ENCODE measurements around the gene MYMK. TPM values are rescaled to one million over a fixed set of nuclear protein-coding genes. Genes with fewer than 3 reads are reported as not detected.

The MYMK gene
- total and polyA plus RNA-seq, 2 of the 4 experiments (the other 2 are of a cell fraction): not detected

- Histone ChIP-seq H3K4me1 (ENCODE audit: control insufficient read depth, insufficient read depth, low read length) (no peaks in the 10 kb centered on the region), H2AK9ac (replicated peaks; ENCODE audit: low read depth, low read length, poor library complexity) (peak overlapping the region; percentile 25), H3K56ac (ENCODE audit: extremely low read depth, insufficient read depth, low read length) (no peak overlapping the region), H3K4me2 (ENCODE audit: low read depth, low read length) (no peak overlapping the region), H3K4me3 (ENCODE audit: insufficient read depth, low read depth, low read length) (no peak overlapping the region), H4K8ac (ENCODE audit: low read depth in 2 of 2, low read length in 2 of 2) (no peak overlapping the region), H2BK120ac (ENCODE audit: low read depth, low read length) (no peak overlapping the region), H2BK5ac (ENCODE audit: low read depth, low read length, poor library complexity, severe bottlenecking) (no peak overlapping the region), H3K79me1 (ENCODE audit: low read depth in 1 of 2, low read length in 2 of 2) (no peaks in the 10 kb centered on the region), H3K27ac (ENCODE audit: insufficient read depth, low read length) (no peak overlapping the region), H3K27me3 (ENCODE audit: control insufficient read depth, insufficient read depth, low read length) (peaks cover 49% of the 10 kb centered on the region), H3K36me3 (ENCODE audit: control insufficient read depth, insufficient read depth, low read length) (no peaks in the 10 kb centered on the region), H3K14ac (replicated peaks; ENCODE audit: low read depth, low read length) (no peak overlapping the region), H2BK20ac (ENCODE audit: low read depth, low read length) (no peak overlapping the region), H4K20me1 (ENCODE audit: insufficient read depth, low read length) (no peaks in the 10 kb centered on the region), H2BK15ac (ENCODE audit: low read depth, low read length) (no peak overlapping the region), H3K18ac (ENCODE audit: low read depth, low read length) (no peak overlapping the region), H2AFZ (replicated peaks; ENCODE audit: low read length, poor library complexity) (no peak overlapping the region), H3K9me1 (ENCODE audit: insufficient read depth, low read length) (no peaks in the 10 kb centered on the region), H3K23ac (ENCODE audit: low read depth, low read length) (no peak overlapping the region), H3K9ac (ENCODE audit: low read depth, low read length) (no peak overlapping the region), H4K91ac (ENCODE audit: insufficient read depth, low read depth, low read length) (no peak overlapping the region), H3K9me3 (ENCODE audit: control insufficient read depth, insufficient read depth, low read length) (no peaks in the 10 kb centered on the region), H2AK5ac (ENCODE audit: low read depth, low read length) (no peak overlapping the region), H3K4ac (ENCODE audit: low read depth, low read length) (no peak overlapping the region), H4K5ac (ENCODE audit: low read depth, low read length) (no peak overlapping the region)
- 74% methylated on average over 4 of the region's 14 CpGs; no CpG with 5 or more reads in 1 of the 2 experiments for WGBS, 2 experiments (ENCODE audit: extremely low coverage in 2 of 2, insufficient read length in 1 of 2)
- DNase-seq: no peak
- in situ Hi-C loops (cut with MboI; ENCODE audit: low sequenced_read_pairs): no loop called here
- ChIA-PET POLR2A (ENCODE audit: unreplicated experiment) (no interaction called here), CTCF (no interaction called here)
- BruUV-seq (replicated peaks): no TSS peak
- intact Hi-C loops (cut with micrococcal nuclease): no loop called here
- TF ChIP-seq ELK1 (IDR thresholded peaks at IDR 0.05; ENCODE audit: borderline replicate concordance, low read depth, low read length) (no peak), SMC3 (IDR thresholded peaks at IDR 0.05; ENCODE audit: low read depth, low read length) (no peak), POLR2A (IDR thresholded peaks at IDR 0.05; ENCODE audit: low read depth, low read length) (no peak), RFX5 (IDR thresholded peaks at IDR 0.05; ENCODE audit: low read depth, low read length) (no peak), CHD1 (IDR thresholded peaks at IDR 0.05; ENCODE audit: low read depth, low read length) (no peak), NFE2L2 (IDR thresholded peaks at IDR 0.05; ENCODE audit: low read depth, low read length) (no peak), MAZ (IDR thresholded peaks at IDR 0.05; ENCODE audit: borderline replicate concordance, low read depth, low read length) (no peak)
- dilution Hi-C loops (cut with HindIII; ENCODE audit: low sequenced_read_pairs, unreplicated experiment): no loop called here
- no peak for ATAC-seq (ENCODE audit: low read depth)
Measured at GRCh38 chr9:133569121-133569785, 44.5 kb upstream of the MYMK start.
